ENCODE data around the gene SLC16A11.

The SLC16A11 gene

GRCh38 chr17:7025245-7025644, 18.6 kb downstream of the SLC16A11 start:
- no peak for DNase-seq

DNA sequence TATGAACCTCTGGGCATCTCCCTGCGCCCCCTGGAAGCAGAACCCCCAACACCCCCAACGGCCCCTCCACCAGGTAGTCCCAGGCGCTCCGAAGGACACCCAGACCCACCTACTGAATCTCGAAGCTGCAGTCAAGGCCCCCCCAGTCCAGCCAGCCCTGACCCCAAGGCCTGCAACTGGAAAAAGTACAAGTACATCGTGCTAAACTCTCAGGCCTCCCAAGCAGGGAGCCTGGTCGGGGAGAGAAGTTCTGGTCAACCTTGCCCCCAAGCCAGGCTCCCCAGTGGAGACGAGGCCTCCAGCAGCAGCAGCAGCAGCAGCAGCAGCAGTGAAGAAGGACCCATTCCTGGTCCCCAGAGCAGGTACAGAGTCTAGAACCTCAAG, 19.5 kb downstream of the SLC16A11 start:
- no peak for DNase-seq

DNA sequence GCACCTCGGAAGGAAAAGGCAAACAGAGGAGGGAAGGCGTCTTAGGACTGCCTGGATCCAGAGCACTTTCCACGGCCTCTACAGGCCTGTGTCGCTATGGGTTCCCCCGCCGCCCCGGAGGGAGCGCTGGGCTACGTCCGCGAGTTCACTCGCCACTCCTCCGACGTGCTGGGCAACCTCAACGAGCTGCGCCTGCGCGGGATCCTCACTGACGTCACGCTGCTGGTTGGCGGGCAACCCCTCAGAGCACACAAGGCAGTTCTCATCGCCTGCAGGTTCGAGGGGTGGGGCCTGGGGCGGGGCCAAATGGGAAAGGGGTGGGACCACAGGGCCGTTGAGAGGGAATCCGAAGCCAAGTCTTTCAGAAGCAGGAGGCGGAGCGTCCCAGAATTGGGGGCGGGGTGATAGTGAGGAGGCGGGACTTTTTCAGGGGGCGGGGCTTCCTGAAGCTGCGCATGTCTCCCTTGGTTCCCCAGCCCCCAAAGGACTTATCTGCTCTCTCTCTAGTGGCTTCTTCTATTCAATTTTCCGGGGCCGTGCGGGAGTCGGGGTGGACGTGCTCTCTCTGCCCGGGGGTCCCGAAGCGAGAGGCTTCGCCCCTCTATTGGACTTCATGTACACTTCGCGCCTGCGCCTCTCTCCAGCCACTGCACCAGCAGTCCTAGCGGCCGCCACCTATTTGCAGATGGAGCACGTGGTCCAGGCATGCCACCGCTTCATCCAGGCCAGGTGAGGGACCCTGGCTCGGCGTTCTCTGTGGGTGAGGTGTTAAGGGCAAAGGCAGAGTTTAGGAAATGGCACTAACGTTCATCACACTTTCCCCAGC, 20.1 kb downstream of the SLC16A11 start:
- DNase-seq, result peak; percentile 71 to 89 (median 82)

DNA sequence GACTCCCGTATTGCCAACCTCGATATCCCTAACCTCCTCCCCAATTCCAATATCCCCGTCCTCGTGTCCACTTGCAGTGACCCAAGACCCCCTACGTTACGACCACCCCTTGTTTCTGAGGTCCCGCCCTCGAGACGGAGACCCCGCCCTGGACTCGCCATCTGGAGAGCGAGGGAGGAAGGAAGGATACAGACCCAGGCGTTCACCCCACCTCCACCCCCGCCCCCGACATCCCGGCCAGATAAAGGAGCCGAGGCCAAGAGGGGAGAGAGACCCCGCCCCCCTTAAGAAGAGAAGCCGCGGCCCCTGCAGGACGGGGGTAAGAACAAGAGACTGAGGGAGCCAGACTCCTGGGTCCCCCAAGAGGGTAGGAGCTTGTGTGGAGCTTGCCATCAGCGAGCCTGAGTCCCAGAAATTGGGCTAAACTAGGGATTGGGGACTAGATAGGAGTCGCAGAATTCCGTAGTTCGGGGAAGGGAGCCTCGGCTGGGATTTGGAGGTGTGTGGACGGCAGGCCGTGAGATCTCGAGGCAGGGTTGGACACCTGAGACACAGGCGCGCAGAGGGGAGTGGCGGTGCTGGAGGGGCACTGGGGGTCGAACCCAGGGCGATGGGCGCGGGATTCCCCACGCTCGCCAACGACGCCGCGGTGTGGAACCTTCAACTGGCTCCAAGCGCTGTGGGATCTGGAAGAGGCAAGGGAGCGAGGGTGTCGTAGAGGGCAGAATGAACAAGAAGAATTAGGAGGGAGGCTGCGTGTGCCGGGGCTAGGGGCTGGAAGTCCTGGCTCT, 20.9 kb downstream of the SLC16A11 start, which contains the start of gene BCL6B:
TSS of gene BCL6B (plus strand) at position 270 of the 791 bp plus-strand sequence. CDS start 622 bp downstream, outside the sequence.
- DNase-seq, result no peak

- DNase-seq, result peak; percentile 40 to 70 (median 56)
Measured at GRCh38 chr17:7021993-7022778, 21.7 kb downstream of the SLC16A11 start.

- no peak for DNase-seq
Measured at GRCh38 chr17:7020894-7021664, 22.8 kb downstream of the SLC16A11 start.

DNA sequence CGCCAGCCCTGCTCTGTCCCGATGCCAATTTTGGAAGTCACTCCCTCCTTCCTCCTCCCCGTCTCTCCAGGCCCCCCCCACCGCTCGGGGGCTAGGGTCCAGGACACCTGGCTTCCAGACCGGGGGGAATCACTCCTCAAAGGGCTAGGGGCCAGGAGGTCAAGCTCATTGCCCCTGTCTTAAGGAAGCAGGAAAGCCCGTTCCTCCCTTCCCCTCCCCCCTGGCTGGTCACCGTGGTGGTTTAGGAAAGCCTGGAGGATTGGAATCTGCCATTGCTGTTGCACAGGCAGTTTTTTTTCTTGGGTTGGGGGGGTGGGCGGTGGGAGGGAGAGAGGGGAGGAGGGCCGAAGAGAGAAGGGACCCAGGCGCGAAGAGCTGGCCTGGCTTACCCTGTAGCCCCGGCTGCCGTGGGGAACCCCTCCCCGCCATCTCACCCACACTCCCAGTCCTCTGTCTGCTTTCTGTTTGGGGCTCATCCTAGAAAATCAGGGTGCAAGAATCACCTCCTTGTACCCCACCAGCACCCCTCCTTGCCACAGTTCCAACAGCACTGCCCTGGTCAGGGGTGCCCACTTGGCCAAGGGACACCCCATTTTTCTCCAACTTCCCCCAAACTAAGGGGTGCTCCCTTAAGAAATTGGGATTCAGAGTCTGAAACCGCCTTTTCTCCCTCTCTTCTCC, 23.9 kb downstream of the SLC16A11 start:
- DNase-seq, result no peak

GRCh38 chr17:7019367-7019766, 24.5 kb downstream of the SLC16A11 start:
- no peak for DNase-seq

DNA sequence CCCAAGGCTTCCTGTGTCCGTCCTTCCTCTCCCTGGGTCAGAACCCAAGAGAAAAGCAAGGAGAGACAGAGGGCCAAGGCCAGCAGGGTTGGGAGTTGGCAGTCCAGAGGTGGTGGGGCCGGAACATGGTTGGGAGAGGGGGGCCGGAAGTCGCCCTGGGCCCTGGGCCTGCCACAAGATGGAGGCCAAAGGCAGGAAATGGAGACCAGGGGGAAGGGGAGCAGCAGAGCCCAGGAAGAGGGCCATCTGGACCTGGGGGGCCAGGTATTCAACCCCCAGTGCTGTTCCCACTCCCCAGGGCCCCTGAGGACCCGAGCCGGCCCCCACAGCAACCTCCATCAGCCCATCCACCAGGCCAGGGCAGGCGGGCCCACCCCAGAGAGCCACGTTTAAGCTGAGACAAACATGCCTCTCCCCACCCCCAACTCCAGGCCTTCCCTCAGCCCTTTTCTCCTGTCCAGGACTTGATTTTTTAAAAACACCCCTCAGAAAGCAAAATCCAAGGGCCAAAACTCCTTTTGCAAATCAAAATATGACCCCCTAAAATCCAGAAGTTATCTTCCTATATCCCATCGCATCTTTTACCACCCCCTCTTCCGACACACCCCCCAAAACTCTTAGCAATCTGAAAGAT, 25.4 kb downstream of the SLC16A11 start:
- no peak for DNase-seq

DNA sequence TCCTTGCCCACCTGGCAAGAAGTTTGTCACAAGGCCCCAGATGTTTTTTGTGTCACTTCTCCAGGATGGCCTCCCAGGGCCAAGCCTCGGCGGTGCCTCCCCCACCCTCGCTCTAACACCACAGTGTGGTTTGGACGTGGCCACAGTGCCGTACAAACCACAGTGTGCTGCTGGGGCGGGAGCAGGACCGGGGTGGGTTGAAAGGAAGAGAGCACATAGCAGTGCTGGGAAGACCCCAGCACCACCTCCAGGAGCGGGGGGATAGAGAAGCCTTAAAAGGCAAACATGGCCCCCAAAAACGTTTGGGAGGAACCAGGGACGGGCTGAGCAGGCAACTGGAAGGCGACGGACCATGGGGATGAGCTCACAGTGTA, 26.1 kb downstream of the SLC16A11 start:
- no peak for DNase-seq

DNA sequence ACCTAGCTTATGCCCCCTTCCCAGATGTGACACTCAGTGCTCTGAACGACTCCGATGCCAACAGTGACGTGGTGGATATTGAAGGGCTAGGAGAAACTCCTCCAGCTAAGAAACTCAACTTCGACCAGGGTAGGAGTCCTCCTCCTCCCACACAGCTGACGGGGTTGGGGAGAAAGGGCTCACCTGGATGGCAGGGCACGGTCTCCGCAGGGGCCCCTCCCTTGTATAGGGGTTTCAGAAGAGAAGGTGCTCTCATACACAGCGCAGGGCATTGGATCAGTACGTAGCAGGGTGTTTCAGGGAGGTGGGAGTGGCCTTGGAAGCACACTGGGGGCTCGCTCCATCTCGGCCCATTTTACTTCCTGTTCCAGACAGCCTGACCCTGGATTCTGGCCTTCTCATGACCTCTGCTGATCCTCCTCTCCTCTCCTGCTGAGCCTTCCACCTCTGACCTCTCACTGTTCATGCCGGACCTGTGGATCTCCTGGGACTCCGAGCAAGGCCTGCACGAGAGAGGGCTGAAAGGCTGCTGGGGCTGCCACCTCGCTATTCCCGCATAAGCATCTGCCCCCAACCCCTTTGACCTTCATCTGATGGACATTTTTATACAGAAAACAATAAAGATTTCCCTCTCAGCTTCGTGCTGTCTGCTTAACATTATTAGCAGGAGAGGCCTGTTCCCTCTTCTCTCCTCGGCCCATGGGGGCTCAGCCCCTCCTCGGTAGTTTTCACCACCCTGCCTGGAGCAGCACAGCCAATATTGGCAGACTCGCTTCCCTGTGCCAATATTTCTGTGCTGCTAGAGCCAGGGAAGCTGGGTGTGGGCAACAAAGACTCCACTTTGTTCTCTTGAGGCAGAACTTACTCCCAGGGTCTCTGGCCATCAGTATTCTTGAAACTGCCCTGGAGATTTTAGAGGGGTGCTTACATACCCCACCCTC, 26.7 kb downstream of the SLC16A11 start:
- DNase-seq, result no peak

DNA sequence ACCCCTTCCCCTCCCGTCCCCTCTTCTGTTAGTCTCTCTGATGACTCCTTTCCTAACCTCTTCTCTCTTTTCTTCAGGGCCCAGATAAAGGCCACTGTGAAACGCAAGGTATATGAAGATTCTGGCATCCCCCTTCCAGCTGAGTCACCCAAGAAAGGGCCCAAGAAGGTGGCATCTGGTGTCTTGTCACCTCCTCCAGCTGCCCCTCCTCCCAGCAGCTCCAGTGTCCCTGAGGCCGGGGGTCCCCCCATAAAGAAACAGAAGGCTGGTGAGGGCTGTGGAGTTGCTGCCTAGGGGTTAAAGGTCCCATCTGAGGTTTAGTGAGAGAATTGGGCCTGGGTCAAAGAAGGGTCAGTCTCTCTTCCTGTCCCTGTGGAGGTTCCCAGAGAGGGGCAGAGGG, 27.5 kb downstream of the SLC16A11 start:
- no peak for DNase-seq

DNA sequence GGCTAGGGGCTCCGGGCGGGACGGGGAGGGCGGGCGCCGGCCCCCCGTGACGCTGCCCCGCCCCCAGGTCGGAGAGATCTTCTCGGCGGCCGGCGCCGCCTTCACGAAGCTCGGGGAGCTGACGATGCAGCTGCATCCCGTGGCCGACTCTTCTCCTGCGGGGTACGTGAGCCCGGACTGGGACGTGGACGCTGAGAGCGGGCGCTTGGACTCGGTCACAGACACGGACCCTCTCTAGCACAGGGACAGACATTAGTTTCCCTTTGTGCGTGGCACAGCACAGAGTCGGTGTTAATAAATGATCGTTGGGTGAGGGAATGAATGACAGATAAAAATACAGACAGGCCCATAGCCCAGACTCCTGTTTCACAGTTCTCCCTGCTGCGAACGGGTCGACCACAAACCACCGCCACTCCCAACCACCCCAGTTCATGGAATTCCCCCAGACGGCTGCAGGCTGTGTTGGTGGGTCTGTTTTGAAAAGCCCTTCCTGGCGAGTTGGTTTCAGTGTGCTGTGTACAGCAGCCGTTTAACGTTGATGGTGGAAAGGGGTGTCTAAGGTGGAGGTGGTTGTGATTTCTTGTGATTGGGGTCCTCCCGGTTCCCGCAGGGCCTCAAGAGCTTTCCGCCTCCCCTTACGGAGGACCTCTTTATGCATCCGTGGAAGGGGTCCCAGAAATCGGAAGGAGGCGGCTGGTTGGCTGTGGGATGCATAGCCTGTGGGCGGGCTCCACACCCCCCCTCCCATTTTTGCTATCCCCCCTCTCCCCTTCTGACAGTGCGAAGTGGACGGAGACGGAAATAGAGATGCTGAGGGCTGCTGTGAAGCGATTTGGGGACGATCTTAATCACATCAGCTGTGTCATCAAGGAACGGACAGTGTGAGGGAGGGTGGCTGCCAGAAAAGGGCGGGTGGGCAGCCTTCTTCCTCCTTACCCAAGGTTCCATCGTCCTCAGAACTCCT, 28.6 kb downstream of the SLC16A11 start:
- DNase-seq, result peak in 2 of 4 experiments; percentile 47 to 62

DNA sequence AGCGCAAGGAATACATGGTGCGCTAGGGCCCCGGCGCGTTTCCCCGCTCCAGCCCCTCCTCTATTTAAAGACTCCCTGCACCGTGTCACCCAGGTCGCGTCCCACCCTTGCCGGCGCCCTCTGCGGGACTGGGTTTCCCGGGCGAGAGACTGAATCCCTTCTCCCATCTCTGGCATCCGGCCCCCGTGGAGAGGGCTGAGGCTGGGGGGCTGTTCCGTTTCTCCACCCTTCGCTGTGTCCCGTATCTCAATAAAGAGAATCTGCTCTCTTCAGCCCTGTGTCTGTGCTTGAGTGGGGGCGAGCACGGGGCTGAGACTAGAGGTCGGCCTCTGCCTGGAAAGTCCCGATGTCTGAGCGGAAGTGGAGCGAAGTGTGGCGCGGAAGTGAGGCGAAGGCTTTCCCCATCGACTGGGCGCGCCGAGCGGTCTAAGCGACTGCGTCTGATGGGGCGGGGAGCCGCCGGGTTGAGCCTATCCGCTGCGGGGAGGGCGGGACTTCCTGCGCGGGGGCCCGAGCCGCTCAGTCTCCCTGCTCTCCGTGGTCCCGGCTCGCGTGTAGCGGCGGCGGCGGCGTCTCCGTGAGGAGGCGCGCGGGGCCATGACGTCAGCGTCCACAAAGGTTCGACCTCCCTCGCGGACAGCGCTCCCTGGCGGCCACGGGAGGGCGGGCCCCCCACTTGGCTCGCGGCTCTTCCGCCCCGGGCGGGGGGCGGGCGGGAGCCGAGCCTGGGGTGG, 29.5 kb downstream of the SLC16A11 start:
- peak; percentile 90 to 97 (median 94) for DNase-seq

- DNase-seq, result no peak
Measured at GRCh38 chr17:7011942-7012254, 32.0 kb downstream of the SLC16A11 start.

DNA sequence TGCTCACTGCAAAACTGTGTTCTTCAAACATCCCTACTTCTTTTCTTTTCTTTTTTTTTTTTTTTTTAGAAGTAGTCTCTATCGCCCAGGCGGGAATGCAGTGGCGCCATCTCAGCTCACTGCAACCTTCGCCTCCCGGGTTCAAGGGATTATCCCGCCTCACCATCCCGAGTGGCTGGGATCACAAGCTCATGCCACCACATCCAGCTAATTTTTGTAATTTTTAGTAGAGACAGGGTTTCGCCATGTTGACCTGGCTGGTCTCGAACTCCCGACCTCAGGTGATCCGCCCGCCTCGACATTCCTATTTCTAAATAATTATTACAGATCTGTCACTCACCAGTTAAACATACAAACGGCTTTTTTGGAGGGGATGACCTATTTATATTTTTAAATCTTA, 32.5 kb downstream of the SLC16A11 start:
- no peak for DNase-seq

- no peak for DNase-seq
Measured at GRCh38 chr17:7010523-7010922, 33.4 kb downstream of the SLC16A11 start.

GRCh38 chr17:7007143-7007542, 36.7 kb downstream of the SLC16A11 start:
- no peak for DNase-seq
